Suprapubic skin (tissue), 3 donors: ENCODE data around the gene NR2F1-AS1.

Experiments
- CTCF ChIP-seq, 2 donors: fragments of 200-600 bp in 1 of 2; fragments of 450-650 bp in 1 of 2; sonication (generic) in 1 of 2; IDR thresholded peaks; one replicate each; pipeline ENCODE4 v1.5.1; 2016 to 2019; ENCODE audit warnings: antibody characterized with exemption in 2 of 2, mild to moderate bottlenecking in 1 of 2, moderate library complexity in 1 of 2
- POLR2A ChIP-seq, 2 donors: fragments of 450-650 bp; IDR thresholded peaks; one replicate each; pipeline ENCODE4 v1.6.1; 2017; ENCODE audit warnings: antibody characterized with exemption in 2 of 2, mild to moderate bottlenecking in 2 of 2, moderate library complexity in 2 of 2

- TF ChIP-seq CTCF (IDR thresholded peaks at IDR 0.05) (no peak), POLR2A (IDR thresholded peaks at IDR 0.05) (no peak)
Observed at GRCh38 chr5:93497096-93497495, 83.9 kb downstream of the NR2F1-AS1 start.
